Fibroblast of pulmonary artery (primary cell): Measurements from ENCODE around the gene DEPDC7.

Source experiments
- DNase-seq: peaks from one replicate; pipeline ENCODE4 v3.0.0-alpha.2; 2010; ENCODE audit warnings: low read depth
- H3K4me3 ChIP-seq: replicated peaks from 2 replicates; pipeline ENCODE4 v1.5.1; 2011; ENCODE audit warnings: low read depth, mild to moderate bottlenecking, control low read depth, low read length, moderate library complexity
- TF ChIP-seq, protein P1 (sequence below): IDR thresholded peaks from 2 replicates; pipeline ENCODE4 v1.5.1; 2011; ENCODE audit warnings: mild to moderate bottlenecking, control low read depth, low read length, inconsistent platforms; ENCODE audit errors: missing control alignments

Gene DEPDC7

GRCh38 chr11:33033493-33033892, 17.8 kb downstream of the DEPDC7 start:
- TF ChIP-seq, protein P1, sequence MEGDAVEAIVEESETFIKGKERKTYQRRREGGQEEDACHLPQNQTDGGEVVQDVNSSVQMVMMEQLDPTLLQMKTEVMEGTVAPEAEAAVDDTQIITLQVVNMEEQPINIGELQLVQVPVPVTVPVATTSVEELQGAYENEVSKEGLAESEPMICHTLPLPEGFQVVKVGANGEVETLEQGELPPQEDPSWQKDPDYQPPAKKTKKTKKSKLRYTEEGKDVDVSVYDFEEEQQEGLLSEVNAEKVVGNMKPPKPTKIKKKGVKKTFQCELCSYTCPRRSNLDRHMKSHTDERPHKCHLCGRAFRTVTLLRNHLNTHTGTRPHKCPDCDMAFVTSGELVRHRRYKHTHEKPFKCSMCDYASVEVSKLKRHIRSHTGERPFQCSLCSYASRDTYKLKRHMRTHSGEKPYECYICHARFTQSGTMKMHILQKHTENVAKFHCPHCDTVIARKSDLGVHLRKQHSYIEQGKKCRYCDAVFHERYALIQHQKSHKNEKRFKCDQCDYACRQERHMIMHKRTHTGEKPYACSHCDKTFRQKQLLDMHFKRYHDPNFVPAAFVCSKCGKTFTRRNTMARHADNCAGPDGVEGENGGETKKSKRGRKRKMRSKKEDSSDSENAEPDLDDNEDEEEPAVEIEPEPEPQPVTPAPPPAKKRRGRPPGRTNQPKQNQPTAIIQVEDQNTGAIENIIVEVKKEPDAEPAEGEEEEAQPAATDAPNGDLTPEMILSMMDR, result no peak
- H3K4me3 ChIP-seq, result no peak overlapping the region
- no peak for DNase-seq

DNA sequence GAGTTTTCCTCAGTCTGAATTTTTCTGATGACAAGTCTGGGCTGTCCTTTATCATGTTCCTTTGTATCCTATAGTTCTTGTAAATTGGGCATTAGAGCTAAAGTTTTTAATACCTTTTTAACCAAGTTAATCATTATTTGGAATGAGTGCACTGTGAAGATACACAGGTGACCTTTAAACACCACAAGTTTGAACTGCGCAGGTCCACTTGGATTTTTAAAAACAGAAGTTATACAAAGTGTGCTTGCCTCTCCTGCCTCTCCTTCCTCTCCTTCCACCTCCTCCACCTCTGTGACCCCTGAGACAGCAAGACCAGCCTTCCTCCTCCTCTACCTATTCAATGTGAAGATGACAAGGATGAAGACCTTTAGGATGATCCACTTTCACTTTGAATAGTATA, 19.3 kb downstream of the DEPDC7 start:
- TF ChIP-seq, protein P1, result no peak
- no peak for DNase-seq

GRCh38 chr11:33039274-33040032, 23.8 kb downstream of the DEPDC7 start, which contains the start of gene TCP11L1:
TCP11L1 (plus strand) TSS chr11:33039572; CDS start chr11:33043774, 4,202 bp downstream.
- TF ChIP-seq, protein P1, result no peak

More for the DNA sequence above, 19.3 kb downstream of the DEPDC7 start:
- H3K4me3 ChIP-seq, result no peak overlapping the region

GRCh38 chr11:33040033-33040861, 24.6 kb downstream of the DEPDC7 start:
- DNase-seq, result no peak
- H3K4me3 ChIP-seq, result peak overlapping the region; percentile 84
- TF ChIP-seq, protein P1, result no peak

More at GRCh38 chr11:33039274-33040032, 23.8 kb downstream of the DEPDC7 start, which contains the start of gene TCP11L1:
- peak within 1 kb of the TSS; percentile 84 for H3K4me3 ChIP-seq
- peak; percentile 95 for DNase-seq

DNA sequence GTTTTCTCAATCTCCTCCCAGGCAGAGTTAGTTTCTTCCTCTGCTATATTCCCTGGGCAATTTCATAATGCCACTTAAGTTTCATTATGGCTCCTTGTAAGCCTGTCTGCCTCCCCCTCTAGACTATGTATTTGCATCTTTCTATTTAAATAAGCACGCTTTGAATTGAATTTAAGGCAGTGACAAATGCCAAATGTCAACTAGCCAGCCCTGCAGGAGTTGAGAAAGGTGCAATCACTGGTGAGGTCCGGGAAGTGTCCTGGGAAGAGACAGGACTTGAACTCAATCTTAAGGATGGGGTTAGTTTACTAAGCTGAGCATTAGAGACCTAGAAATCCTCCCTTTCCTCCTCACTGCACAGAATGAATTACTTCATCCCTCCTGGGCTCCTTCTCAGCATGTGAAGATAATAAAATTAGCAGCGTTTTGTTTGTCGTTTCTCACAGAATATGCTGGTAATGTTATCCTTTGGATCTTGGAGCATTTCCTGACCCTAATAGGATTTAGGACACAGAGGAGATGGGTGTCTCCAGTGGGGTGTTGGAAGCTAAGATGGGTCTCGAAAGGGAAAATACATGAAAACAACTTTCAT, 25.3 kb downstream of the DEPDC7 start:
- H3K4me3 ChIP-seq, result peak overlapping the region; percentile 84
- TF ChIP-seq, protein P1, result no peak
- no peak for DNase-seq

- TF ChIP-seq, protein P1, result no peak
- no peak for DNase-seq
Observed at GRCh38 chr11:33043221-33043830, 27.6 kb downstream of the DEPDC7 start.

More at GRCh38 chr11:33043221-33043830, 27.6 kb downstream of the DEPDC7 start:
- H3K4me3 ChIP-seq, result no peak overlapping the region
